Measurements from ENCODE around the gene ZNF880.

The ZNF880 gene

DNA sequence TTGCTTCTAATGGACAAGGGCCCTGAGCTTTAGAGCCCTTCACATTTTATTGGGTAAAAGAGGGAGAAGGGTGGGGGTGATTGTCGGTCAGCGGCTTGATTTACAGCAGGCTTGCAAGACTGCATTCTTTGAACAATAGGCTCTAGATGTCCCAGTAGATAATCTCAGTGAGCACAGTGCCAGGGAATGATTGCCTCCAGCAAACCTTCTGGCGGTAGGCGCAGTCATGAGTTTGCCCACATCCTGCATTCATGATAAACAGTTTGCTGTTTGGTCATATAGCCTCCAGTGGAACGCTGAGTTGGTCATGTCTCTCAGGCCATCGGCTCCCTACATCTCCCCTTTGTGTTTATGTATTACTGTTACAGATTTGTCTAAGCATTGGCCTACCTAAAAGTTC, 40.6 kb downstream of the ZNF880 start:
- Mint-ChIP-seq H3K9me3 (peaks cover 29 to 68% of the 10 kb centered on the region in 2 donors), H3K4me1 (no peaks in the 10 kb centered on the region), H3K27me3 (no peaks in the 10 kb centered on the region), H3K4me3 (no peak overlapping the region), H3K27ac (no peak overlapping the region)
- DNase-seq (no peak), ATAC-seq (no peak)

DNA sequence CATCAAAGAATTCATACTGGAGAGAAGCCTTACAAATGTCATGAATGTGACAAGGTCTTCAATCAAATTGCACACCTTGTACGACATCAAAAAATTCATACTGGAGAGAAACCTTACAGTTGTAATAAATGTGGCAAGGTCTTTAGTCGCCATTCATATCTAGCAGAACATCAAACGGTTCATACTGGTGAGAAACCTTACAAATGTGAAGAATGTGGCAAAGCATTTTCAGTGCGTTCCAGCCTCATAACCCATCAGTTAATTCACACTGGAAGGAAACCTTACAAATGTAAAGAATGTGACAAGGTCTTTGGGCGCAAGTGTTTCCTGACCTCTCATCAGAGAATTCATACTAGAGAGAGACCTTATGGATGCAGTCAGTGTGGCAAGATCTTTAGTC, 46.0 kb downstream of the ZNF880 start:
- Mint-ChIP-seq H3K9me3 (peaks cover 34 to 64% of the 10 kb centered on the region in 2 donors), H3K27ac (no peak overlapping the region), H3K27me3 (no peaks in the 10 kb centered on the region), H3K4me1 (no peaks in the 10 kb centered on the region), H3K4me3 (no peak overlapping the region)
- DNase-seq (no peak), ATAC-seq (no peak)

DNA sequence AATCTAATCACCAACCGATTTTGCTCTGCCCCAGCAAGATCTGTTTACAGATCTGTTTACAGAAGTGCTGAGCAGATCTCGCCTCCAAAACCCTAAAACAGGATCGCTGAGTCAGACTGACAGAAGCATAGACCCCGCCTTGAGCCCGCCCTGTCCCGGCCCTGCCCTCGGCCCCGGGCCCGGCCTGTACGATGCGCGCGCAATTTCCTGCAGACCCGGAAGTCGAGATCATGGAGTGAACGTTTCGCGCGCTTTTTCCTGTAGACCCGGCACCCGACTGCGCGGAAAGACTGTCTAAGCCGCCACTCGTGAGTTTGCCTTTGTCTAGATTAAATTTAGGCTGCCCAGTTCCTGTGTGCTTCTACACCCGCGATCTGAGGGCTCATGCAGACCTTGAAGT, 59.2 kb downstream of the ZNF880 start, which contains the start of gene ZNF534:
Gene ZNF534, plus strand, starts transcription at position 212 of the 400 bp plus-strand sequence. CDS start 2,327 bp downstream, outside the sequence.
- H3K27me3 Mint-ChIP-seq = no peaks in the 10 kb centered on the region

More for the DNA sequence above, 59.2 kb downstream of the ZNF880 start, which contains the start of gene ZNF534:
- Mint-ChIP-seq H3K4me3 (no peak within 1 kb of the TSS), H3K4me1 (no peaks in the 10 kb centered on the region), H3K27ac (no peak within 1 kb of the TSS), H3K9me3 (peaks cover 33 to 56% of the 10 kb centered on the region in 2 donors)
- no peak for DNase-seq
- ATAC-seq = no peak

Measured in stimulated activated naive CD8-positive, alpha-beta T cell treated with anti-CD3 and anti-CD28 coated beads, Interleukin-15, amount 100 ng/mL, for 72 hours (primary cell).